Endodermal cell (in vitro differentiated cells): ENCODE results near the gene ELL2. TPM values are rescaled to one million over a fixed set of nuclear protein-coding genes. Genes with fewer than 3 reads are reported as not detected.

ENCODE experiments used
- DNase-seq: peaks from one replicate; pipeline ENCODE4 v3.0.0-alpha.2; 2017
- H3K27ac ChIP-seq: 2 replicates; pipeline ENCODE4 v1.5.1; 2013; ENCODE audit warnings: mild to moderate bottlenecking, low read depth, low read length, moderate library complexity
- H3K27me3 ChIP-seq: 2 replicates; pipeline ENCODE4 v1.6.1; 2013; ENCODE audit warnings: mild to moderate bottlenecking, low read length, moderate library complexity; ENCODE audit not compliant: insufficient read depth, control insufficient read depth, poor library complexity, severe bottlenecking
- H3K36me3 ChIP-seq: 2 replicates; pipeline ENCODE4 v1.7.0; 2013; ENCODE audit warnings: mild to moderate bottlenecking, low read length, moderate library complexity; ENCODE audit not compliant: control insufficient read depth, insufficient read depth
- H3K4me1 ChIP-seq: one replicate; pipeline ENCODE4 v1.7.0; 2013; ENCODE audit warnings: low read length; ENCODE audit not compliant: control insufficient read depth, insufficient read depth
- H3K4me3 ChIP-seq: 2 replicates; pipeline ENCODE4 v1.5.1; 2013; ENCODE audit warnings: mild to moderate bottlenecking, low read length, moderate library complexity
- H3K9ac ChIP-seq: 2 replicates; pipeline ENCODE4 v1.6.1; 2013; ENCODE audit warnings: mild to moderate bottlenecking, low read length, moderate library complexity; ENCODE audit not compliant: poor library complexity, severe bottlenecking; ENCODE audit errors: extremely low read depth
- H3K9me3 ChIP-seq: 2 replicates; pipeline ENCODE4 v1.6.1; 2013; ENCODE audit warnings: mild to moderate bottlenecking, low read length, moderate library complexity; ENCODE audit not compliant: control insufficient read depth
- H3K27ac Mint-ChIP-seq: 2 replicates; pipeline ENCODE4 v1.8.0; 2020; ENCODE audit warnings: mixed read lengths
- H3K27me3 Mint-ChIP-seq: 2 replicates; pipeline ENCODE4 v1.8.0; 2021; ENCODE audit warnings: mild to moderate bottlenecking, mixed read lengths; ENCODE audit not compliant: insufficient read depth
- H3K36me3 Mint-ChIP-seq: 2 replicates; pipeline ENCODE4 v1.8.0; 2020; ENCODE audit warnings: low read depth, mixed read lengths
- H3K4me1 Mint-ChIP-seq: 2 replicates; pipeline ENCODE4 v1.8.0; 2020; ENCODE audit warnings: mixed read lengths
- H3K4me3 Mint-ChIP-seq: 2 replicates; pipeline ENCODE4 v1.8.0; 2020; ENCODE audit warnings: mild to moderate bottlenecking, moderate library complexity, mixed read lengths
- H3K9me3 Mint-ChIP-seq: 2 replicates; pipeline ENCODE4 v1.8.0; 2020; ENCODE audit warnings: mild to moderate bottlenecking, mixed read lengths
- WGBS, 2 experiments: methylation state at CpG; one replicate each; pipeline versions ENCODE4 v1.1.5 to v1.1.7; 2013; ENCODE audit warnings: missing lambda C conversion rate in 2 of 2, mixed read lengths in 1 of 2; ENCODE audit not compliant: insufficient coverage in 1 of 2, insufficient read length in 1 of 2; 5-methylcytosine and 5-hydroxymethylcytosine counted together
- total RNA-seq, 2 donors: library from RNA; stranded (reverse); fragmentation: NEBNext Ultra II Directional in 1 of 2; extraction: Animal tissue kit (Norgen Biotek cat#: 25700) in 1 of 2; gene quantifications; 2 replicates in 1 of 2; 3 replicates in 1 of 2; pipeline ENCODE4 v1.2.1, GENCODE V29; 2021
- TF ChIP-seq, protein P1 (sequence below): fragments of 200-600 bp; sonication (generic); conservative IDR thresholded peaks from 2 replicates; pipeline ENCODE4 v1.5.0; 2021; ENCODE audit warnings: antibody characterized with exemption, mild to moderate bottlenecking

Gene ELL2
- total RNA-seq, 2 donors from 2014 or later: 28.6 to 44.1 TPM

DNA sequence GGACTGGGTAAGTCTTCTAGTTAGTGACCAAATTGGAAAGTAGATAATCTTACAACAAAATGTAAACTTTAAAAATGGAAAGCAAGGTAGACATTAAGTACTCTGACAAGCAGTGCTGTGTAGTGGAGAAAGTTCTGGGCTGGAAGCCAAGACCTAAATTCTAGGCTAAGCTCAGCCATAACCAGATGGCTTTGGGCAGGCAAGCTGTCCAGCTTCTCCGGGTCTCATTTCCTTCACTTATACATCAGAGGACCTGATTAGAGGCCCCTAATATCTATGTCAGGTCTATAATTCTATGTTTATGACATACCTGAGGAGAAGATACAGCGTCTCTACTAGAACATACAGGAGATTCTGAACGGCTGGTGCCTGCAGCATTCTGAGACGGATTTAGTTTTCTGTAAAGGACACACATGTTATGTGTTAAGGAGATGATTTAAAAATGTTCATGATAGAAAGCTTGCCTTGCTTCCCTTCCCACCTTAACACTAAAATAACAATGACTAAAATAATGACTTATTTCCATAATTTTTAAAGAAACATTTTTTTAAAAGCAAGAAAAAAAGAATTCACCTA is 61.2 kb downstream of the ELL2 start:
- H3K9ac ChIP-seq: no peak overlapping the region
- H3K9me3 ChIP-seq: no peaks in the 10 kb centered on the region
- H3K36me3 ChIP-seq: peaks cover 89% of the 10 kb centered on the region
- H3K4me1 Mint-ChIP-seq: peaks cover 10% of the 10 kb centered on the region
- 96 to 100% methylated on average over 2 to 4 of the region's 4 CpGs for WGBS, 2 experiments
- H3K4me1 ChIP-seq: no peaks in the 10 kb centered on the region
- H3K27ac ChIP-seq: no peak overlapping the region
- no peak overlapping the region for H3K4me3 Mint-ChIP-seq
- TF ChIP-seq, protein P1, sequence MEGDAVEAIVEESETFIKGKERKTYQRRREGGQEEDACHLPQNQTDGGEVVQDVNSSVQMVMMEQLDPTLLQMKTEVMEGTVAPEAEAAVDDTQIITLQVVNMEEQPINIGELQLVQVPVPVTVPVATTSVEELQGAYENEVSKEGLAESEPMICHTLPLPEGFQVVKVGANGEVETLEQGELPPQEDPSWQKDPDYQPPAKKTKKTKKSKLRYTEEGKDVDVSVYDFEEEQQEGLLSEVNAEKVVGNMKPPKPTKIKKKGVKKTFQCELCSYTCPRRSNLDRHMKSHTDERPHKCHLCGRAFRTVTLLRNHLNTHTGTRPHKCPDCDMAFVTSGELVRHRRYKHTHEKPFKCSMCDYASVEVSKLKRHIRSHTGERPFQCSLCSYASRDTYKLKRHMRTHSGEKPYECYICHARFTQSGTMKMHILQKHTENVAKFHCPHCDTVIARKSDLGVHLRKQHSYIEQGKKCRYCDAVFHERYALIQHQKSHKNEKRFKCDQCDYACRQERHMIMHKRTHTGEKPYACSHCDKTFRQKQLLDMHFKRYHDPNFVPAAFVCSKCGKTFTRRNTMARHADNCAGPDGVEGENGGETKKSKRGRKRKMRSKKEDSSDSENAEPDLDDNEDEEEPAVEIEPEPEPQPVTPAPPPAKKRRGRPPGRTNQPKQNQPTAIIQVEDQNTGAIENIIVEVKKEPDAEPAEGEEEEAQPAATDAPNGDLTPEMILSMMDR: no peak
- H3K27me3 Mint-ChIP-seq: no peaks in the 10 kb centered on the region
- no peaks in the 10 kb centered on the region for H3K9me3 Mint-ChIP-seq
- peaks cover 42% of the 10 kb centered on the region for H3K36me3 Mint-ChIP-seq
- no peak for DNase-seq
- no peaks in the 10 kb centered on the region for H3K27me3 ChIP-seq
- H3K27ac Mint-ChIP-seq: no peak overlapping the region
- no peak overlapping the region for H3K4me3 ChIP-seq

DNA sequence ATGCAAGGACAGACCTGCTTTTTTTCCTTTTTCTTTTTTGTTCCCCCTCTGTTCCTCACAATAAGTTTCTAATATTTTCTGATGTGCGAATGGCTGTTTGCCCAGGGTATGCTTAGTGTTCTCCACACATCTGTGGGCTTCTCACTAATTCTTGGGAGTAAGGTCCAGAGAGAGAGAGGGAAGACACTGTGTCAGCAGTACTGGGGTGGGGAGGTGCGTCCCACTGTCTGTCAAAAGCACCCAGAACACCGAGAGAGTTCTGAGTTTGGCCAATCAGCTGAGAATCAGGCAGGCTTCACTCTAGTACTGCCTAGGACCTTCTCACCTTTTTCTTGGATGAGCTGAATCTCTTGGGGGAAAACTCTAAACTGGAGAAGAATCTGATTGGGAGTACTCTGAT is 61.8 kb downstream of the ELL2 start:
- no peak overlapping the region for H3K4me3 Mint-ChIP-seq
- no peaks in the 10 kb centered on the region for H3K27me3 ChIP-seq
- H3K9me3 Mint-ChIP-seq: no peaks in the 10 kb centered on the region
- no peak overlapping the region for H3K27ac Mint-ChIP-seq
- DNase-seq: no peak
- H3K4me1 Mint-ChIP-seq: peaks cover 11% of the 10 kb centered on the region
- H3K4me3 ChIP-seq: no peak overlapping the region
- peaks cover 89% of the 10 kb centered on the region for H3K36me3 ChIP-seq
- peaks cover 42% of the 10 kb centered on the region for H3K36me3 Mint-ChIP-seq
- H3K27me3 Mint-ChIP-seq: no peaks in the 10 kb centered on the region
- no peaks in the 10 kb centered on the region for H3K9me3 ChIP-seq
- WGBS, 2 experiments: 94% methylated on average over 3 of the region's 3 CpGs; no CpG with 5 or more reads in 1 of the 2 experiments
- no peak overlapping the region for H3K9ac ChIP-seq
- no peaks in the 10 kb centered on the region for H3K4me1 ChIP-seq
- no peak overlapping the region for H3K27ac ChIP-seq
- TF ChIP-seq, protein P1: no peak

DNA sequence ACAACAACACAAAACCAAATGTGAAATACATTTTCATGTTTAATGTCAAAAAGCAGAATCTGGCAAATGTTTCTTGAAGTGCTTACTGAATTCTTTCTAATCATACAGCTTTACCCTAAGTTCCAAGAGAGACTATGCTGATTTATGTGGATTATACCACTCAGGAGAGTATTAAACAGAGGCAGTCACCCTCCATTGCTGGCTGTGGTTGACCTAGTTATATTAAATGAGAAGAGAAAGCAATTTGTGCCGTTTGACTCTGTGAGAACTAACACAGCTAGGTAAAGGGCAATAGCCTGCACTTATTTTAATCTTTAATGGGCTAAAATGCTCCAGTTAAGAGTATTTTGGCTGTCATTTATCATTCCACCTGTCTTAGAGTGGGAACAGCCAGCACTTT is 62.6 kb downstream of the ELL2 start:
- Mint-ChIP-seq H3K27me3 (no peaks in the 10 kb centered on the region), H3K36me3 (peaks cover 46% of the 10 kb centered on the region), H3K4me1 (peaks cover 10% of the 10 kb centered on the region), H3K4me3 (no peak overlapping the region), H3K9me3 (no peaks in the 10 kb centered on the region), H3K27ac (no peak overlapping the region)
- TF ChIP-seq, protein P1: no peak
- H3K36me3 ChIP-seq: peaks cover 89% of the 10 kb centered on the region
- no peaks in the 10 kb centered on the region for H3K9me3 ChIP-seq
- WGBS, 2 experiments: 86 to 100% methylated on average over 1 of the region's 1 CpG
- no peak overlapping the region for H3K9ac ChIP-seq
- H3K4me1 ChIP-seq: no peaks in the 10 kb centered on the region
- no peak overlapping the region for H3K27ac ChIP-seq
- H3K4me3 ChIP-seq: no peak overlapping the region
- H3K27me3 ChIP-seq: no peaks in the 10 kb centered on the region
- no peak for DNase-seq
